Measurements from ENCODE around the gene GRIA1. TPM values are rescaled to one million over a fixed set of nuclear protein-coding genes. Genes with fewer than 3 reads are reported as not detected.

GRIA1 gene
- total RNA-seq, 3 donors from 2014 or later (not counting 1 experiment from before 2014, with no cell fraction given) = not detected

DNA sequence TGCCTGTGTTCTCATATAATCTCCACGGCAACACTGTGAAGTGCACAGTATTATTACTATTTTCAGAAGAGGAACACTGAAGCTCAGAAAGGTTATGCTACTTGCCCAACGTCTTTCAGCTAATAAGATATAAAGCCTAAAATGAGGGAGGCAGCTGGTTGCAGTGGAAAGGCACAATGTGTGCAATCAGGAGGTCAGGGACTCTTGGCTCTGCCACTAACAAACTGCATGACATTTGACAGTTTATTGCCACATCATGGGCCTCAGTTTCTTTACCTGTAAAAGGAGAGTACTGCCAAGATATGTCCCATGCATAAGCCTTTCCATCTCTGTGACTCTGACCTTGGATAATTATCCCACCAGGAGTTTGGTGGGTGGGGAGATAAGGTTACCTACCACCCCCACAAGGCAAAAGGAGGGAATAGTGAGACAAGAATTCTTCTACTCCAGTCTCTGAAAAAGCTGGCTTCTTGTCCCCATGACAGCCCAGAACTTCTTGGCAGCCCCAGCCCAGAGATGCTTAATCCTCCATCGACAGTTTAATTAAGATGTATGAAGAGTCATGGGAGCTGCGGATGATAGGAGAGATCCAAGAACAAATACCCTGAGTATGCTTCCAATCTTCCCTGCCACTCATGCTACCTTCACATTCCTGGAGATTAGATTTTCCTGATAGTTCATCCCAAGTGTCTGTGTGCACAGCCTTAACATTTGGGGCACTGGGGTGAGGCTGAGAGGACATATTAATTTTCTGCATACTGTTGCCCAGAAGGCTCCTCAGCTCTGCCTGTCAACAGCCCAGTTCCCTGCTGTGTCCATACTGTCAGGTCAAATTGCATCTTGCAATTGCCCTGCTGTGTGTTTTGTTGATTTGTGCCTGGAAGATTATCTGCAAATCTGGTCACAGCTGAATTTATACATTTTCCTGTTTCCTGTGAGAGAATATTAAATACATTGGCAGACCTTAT lies 277.0 kb downstream of the GRIA1 start:
- H3K4me3 Mint-ChIP-seq = no peak overlapping the region
- Histone ChIP-seq H3K4me3 (ENCODE audit: low read length) (no peak overlapping the region), H3K4me1 (ENCODE audit: control insufficient read depth, insufficient read depth, low read length) (no peaks in the 10 kb centered on the region), H3K9me3 (ENCODE audit: control insufficient read depth, insufficient read depth, low read length) (no peaks in the 10 kb centered on the region), H3K27ac (ENCODE audit: low read length) (no peak overlapping the region), H3K27me3 (ENCODE audit: control insufficient read depth, insufficient read depth, low read length) (no peaks in the 10 kb centered on the region), H3K36me3 (ENCODE audit: control insufficient read depth, insufficient read depth, low read length) (no peaks in the 10 kb centered on the region)
- H3K9me3 Mint-ChIP-seq = no peaks in the 10 kb centered on the region
- TF ChIP-seq, protein P1, sequence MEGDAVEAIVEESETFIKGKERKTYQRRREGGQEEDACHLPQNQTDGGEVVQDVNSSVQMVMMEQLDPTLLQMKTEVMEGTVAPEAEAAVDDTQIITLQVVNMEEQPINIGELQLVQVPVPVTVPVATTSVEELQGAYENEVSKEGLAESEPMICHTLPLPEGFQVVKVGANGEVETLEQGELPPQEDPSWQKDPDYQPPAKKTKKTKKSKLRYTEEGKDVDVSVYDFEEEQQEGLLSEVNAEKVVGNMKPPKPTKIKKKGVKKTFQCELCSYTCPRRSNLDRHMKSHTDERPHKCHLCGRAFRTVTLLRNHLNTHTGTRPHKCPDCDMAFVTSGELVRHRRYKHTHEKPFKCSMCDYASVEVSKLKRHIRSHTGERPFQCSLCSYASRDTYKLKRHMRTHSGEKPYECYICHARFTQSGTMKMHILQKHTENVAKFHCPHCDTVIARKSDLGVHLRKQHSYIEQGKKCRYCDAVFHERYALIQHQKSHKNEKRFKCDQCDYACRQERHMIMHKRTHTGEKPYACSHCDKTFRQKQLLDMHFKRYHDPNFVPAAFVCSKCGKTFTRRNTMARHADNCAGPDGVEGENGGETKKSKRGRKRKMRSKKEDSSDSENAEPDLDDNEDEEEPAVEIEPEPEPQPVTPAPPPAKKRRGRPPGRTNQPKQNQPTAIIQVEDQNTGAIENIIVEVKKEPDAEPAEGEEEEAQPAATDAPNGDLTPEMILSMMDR (IDR thresholded peaks at IDR 0.05) = no peak
- H3K27ac Mint-ChIP-seq = no peak overlapping the region
- DNase-seq = no peak
- ATAC-seq = no peak
- intact Hi-C loops (cut with micrococcal nuclease) = no loop called here
- H3K36me3 Mint-ChIP-seq = no peaks in the 10 kb centered on the region
- no peaks in the 10 kb centered on the region for H3K4me1 Mint-ChIP-seq
- WGBS (ENCODE audit: insufficient coverage) = 84% methylated on average over 4 of the region's 4 CpGs
- no peaks in the 10 kb centered on the region for H3K27me3 Mint-ChIP-seq (ENCODE audit: low read depth in 2 of 2)

DNA sequence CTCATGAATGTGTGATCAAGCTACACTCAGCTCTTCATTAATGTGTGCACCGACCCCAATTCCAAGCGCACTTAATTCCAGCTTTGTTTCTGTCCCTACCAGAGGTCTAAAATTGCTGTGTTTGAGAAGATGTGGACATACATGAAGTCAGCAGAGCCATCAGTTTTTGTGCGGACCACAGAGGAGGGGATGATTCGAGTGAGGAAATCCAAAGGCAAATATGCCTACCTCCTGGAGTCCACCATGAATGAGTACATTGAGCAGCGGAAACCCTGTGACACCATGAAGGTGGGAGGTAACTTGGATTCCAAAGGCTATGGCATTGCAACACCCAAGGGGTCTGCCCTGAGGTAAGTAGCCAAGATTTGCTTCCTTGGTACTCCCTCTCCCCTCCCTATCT lies 279.6 kb downstream of the GRIA1 start:
- Mint-ChIP-seq H3K4me1 (no peaks in the 10 kb centered on the region), H3K36me3 (no peaks in the 10 kb centered on the region), H3K9me3 (no peaks in the 10 kb centered on the region), H3K27ac (no peak overlapping the region), H3K4me3 (no peak overlapping the region), H3K27me3 (ENCODE audit: low read depth in 2 of 2) (no peaks in the 10 kb centered on the region)
- Histone ChIP-seq H3K9me3 (ENCODE audit: control insufficient read depth, insufficient read depth, low read length) (no peaks in the 10 kb centered on the region), H3K27me3 (ENCODE audit: control insufficient read depth, insufficient read depth, low read length) (no peaks in the 10 kb centered on the region), H3K36me3 (ENCODE audit: control insufficient read depth, insufficient read depth, low read length) (no peaks in the 10 kb centered on the region), H3K27ac (ENCODE audit: low read length) (no peak overlapping the region), H3K4me3 (ENCODE audit: low read length) (no peak overlapping the region), H3K4me1 (ENCODE audit: control insufficient read depth, insufficient read depth, low read length) (no peaks in the 10 kb centered on the region)
- intact Hi-C loops (cut with micrococcal nuclease) = no loop called here
- TF ChIP-seq, protein P1 (IDR thresholded peaks at IDR 0.05) = no peak
- 95% methylated on average over 5 of the region's 5 CpGs for WGBS (ENCODE audit: insufficient coverage)
- DNase-seq = no peak
- no peak for ATAC-seq

DNA sequence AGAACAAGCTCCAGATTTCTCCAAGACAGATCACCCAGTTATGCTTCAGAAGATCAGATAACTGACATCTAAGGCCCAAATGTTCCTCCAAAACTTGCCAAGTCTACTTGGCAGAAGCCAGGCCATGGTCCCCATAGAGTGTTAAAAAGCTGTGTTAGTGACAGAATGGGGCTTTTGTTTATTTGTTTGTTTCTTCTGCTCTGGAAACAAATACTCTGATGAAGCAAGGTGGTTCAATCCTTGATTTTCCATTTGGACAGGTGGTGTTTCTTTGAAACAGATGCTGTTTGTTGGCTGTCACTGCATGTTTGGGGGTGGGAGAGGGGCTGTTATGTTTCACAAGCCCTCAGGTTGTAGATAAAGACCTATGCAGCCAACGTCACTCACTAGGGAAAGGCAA lies 284.2 kb downstream of the GRIA1 start:
- intact Hi-C loops (cut with micrococcal nuclease) = no loop called here
- 65% methylated on average over 1 of the region's 1 CpG for WGBS (ENCODE audit: insufficient coverage)
- Mint-ChIP-seq H3K27me3 (ENCODE audit: low read depth in 2 of 2) (peaks cover 0 to 6% of the 10 kb centered on the region in 2 donors), H3K27ac (no peak overlapping the region), H3K4me1 (no peaks in the 10 kb centered on the region), H3K36me3 (no peaks in the 10 kb centered on the region), H3K9me3 (no peaks in the 10 kb centered on the region), H3K4me3 (no peak overlapping the region)
- H3K27ac ChIP-seq (ENCODE audit: low read length) = no peak overlapping the region
- no peak overlapping the region for H3K4me3 ChIP-seq (ENCODE audit: low read length)
- DNase-seq = no peak
- no peaks in the 10 kb centered on the region for H3K36me3 ChIP-seq (ENCODE audit: control insufficient read depth, insufficient read depth, low read length)
- no peaks in the 10 kb centered on the region for H3K4me1 ChIP-seq (ENCODE audit: control insufficient read depth, insufficient read depth, low read length)
- no peak for ATAC-seq
- TF ChIP-seq, protein P1 (IDR thresholded peaks at IDR 0.05) = no peak
- no peaks in the 10 kb centered on the region for H3K9me3 ChIP-seq (ENCODE audit: control insufficient read depth, insufficient read depth, low read length)
- H3K27me3 ChIP-seq (ENCODE audit: control insufficient read depth, insufficient read depth, low read length) = no peaks in the 10 kb centered on the region
